Keratinocyte (primary cell): Measurements from ENCODE around the gene RGSL1. TPM values are rescaled to one million over a fixed set of nuclear protein-coding genes. Genes with fewer than 3 reads are reported as not detected.

Experiments used
- DNase-seq: peaks from one replicate; pipeline ENCODE4 v3.0.0-alpha.2; 2011; ENCODE audit warnings: low read depth, missing footprints, low spot score
- FAIRE-seq: peaks from 2 replicates; lab custom pipeline; 2011; peaks lifted over from hg19 to GRCh38; lab: Jason Lieb, UNC
- H2AFZ ChIP-seq: 2 replicates; pipeline ENCODE4 v1.6.0; 2012; ENCODE audit warnings: low read length, control low read depth, inconsistent platforms; ENCODE audit not compliant: control insufficient read depth
- H3K27ac ChIP-seq: 2 replicates; pipeline ENCODE4 v1.5.1; 2011; ENCODE audit warnings: low read length; ENCODE audit not compliant: control insufficient read depth, insufficient read depth
- H3K27me3 ChIP-seq: 3 replicates; pipeline ENCODE4 v1.6.0; 2011; ENCODE audit warnings: low read length; ENCODE audit not compliant: control insufficient read depth, insufficient read depth; ENCODE audit errors: extremely low read depth
- H3K36me3 ChIP-seq, 2 experiments: 2 replicates in 1 of 2; 3 replicates in 1 of 2; pipeline ENCODE4 v1.5.1; 2011; ENCODE audit warnings: low read length in 2 of 2, mild to moderate bottlenecking in 1 of 2; ENCODE audit not compliant: control insufficient read depth in 2 of 2, insufficient read depth in 2 of 2; ENCODE audit errors: extremely low read depth in 1 of 2
- H3K4me1 ChIP-seq: 3 replicates; pipeline ENCODE4 v1.5.1; 2011; ENCODE audit warnings: low read length; ENCODE audit not compliant: control insufficient read depth, insufficient read depth; ENCODE audit errors: extremely low read depth
- H3K4me2 ChIP-seq: 3 replicates; pipeline ENCODE4 v1.6.0; 2011; ENCODE audit warnings: low read depth, low read length; ENCODE audit not compliant: control insufficient read depth, insufficient read depth; ENCODE audit errors: extremely low read depth
- H3K4me3 ChIP-seq, 3 experiments: fragments of 200-600 bp in 1 of 3; sonication (generic) in 1 of 3; 2 replicates in 2 of 3; 3 replicates in 1 of 3; pipeline ENCODE4 v1.5.1; 2011 to 2016; ENCODE audit warnings: low read length in 3 of 3, mild to moderate bottlenecking in 3 of 3, control low read depth in 2 of 3, inconsistent platforms in 1 of 3, low read depth in 1 of 3, mixed read lengths in 1 of 3, mixed run types in 1 of 3, moderate library complexity in 1 of 3; ENCODE audit not compliant: control insufficient read depth in 2 of 3, insufficient read depth in 2 of 3; ENCODE audit errors: extremely low read depth in 1 of 3
- H3K79me2 ChIP-seq: 2 replicates; pipeline ENCODE4 v1.6.0; 2012; ENCODE audit warnings: low read length; ENCODE audit not compliant: control insufficient read depth, insufficient read depth
- H3K9ac ChIP-seq: 3 replicates; pipeline ENCODE4 v1.6.0; 2011; ENCODE audit warnings: low read length; ENCODE audit not compliant: control insufficient read depth, insufficient read depth; ENCODE audit errors: extremely low read depth
- H3K9me1 ChIP-seq: 3 replicates; pipeline ENCODE4 v1.6.0; 2011; ENCODE audit warnings: low read length; ENCODE audit not compliant: control insufficient read depth, insufficient read depth; ENCODE audit errors: extremely low read depth
- H3K9me3 ChIP-seq: 2 replicates; pipeline ENCODE4 v1.5.1; 2012; ENCODE audit warnings: low read depth, low read length; ENCODE audit not compliant: control insufficient read depth
- H4K20me1 ChIP-seq: 3 replicates; pipeline ENCODE4 v1.6.0; 2011; ENCODE audit warnings: low read length; ENCODE audit not compliant: control insufficient read depth, insufficient read depth; ENCODE audit errors: extremely low read depth
- CTCF ChIP-seq, 3 experiments: IDR thresholded peaks in 1 of 3; conservative IDR thresholded peaks in 1 of 3; optimal IDR thresholded peaks in 1 of 3; 2 replicates in 2 of 3; 3 replicates in 1 of 3; pipeline versions ENCODE3 to v1.5.1; 2011; ENCODE audit warnings: low read length in 3 of 3, mild to moderate bottlenecking in 3 of 3, moderate library complexity in 2 of 3, control low read depth in 1 of 3, inconsistent platforms in 1 of 3; ENCODE audit not compliant: insufficient read depth in 2 of 3; ENCODE audit errors: extremely low read depth in 1 of 3
- EZH2 ChIP-seq: IDR thresholded peaks from one replicate; pipeline ENCODE4 v1.6.1; 2012; ENCODE audit warnings: inconsistent platforms, mild to moderate bottlenecking, low read length, moderate library complexity
- dilution Hi-C: fragments of 300-500 bp; cut with MboI; formaldehyde crosslinking; loops from one replicate; pipeline ENCODE4 v1.7.0; 2020; ENCODE audit warnings: low sequenced_read_pairs; ENCODE audit not compliant: extremely low pct_ligation_motif_present
- polyA plus RNA-seq, 5 experiments: library from polyadenylated mRNA; depleted of rRNA in 3 of 5; stranded (reverse) in 3 of 5; stranded (forward) in 1 of 5; unstranded in 1 of 5; fragments of >200 nt; gene quantifications; 1 replicate in 1 of 5; 2 replicates in 3 of 5; 3 replicates in 1 of 5; pipeline versions ENCODE4 v1.2.1 to v1.2.3, GENCODE V29; 2011 to 2012; ENCODE audit warnings: missing spikeins in 2 of 5, low read depth in 1 of 5, low replicate concordance in 1 of 5

RGSL1 gene
- polyA plus RNA-seq, 1 donor (not counting 4 experiments of a cell fraction or from before 2014, with no cell fraction given) = not detected

GRCh38 chr1:182584746-182585145 lies 134.8 kb downstream of the RGSL1 start:
- no peaks in the 10 kb centered on the region for H4K20me1 ChIP-seq
- no peak for DNase-seq
- H3K79me2 ChIP-seq = no peaks in the 10 kb centered on the region
- no peaks in the 10 kb centered on the region for H3K9me3 ChIP-seq
- H3K4me3 ChIP-seq = no peak overlapping the region
- no peaks in the 10 kb centered on the region for H3K9me1 ChIP-seq
- peaks cover 4% of the 10 kb centered on the region for H3K4me1 ChIP-seq
- no peak overlapping the region for H2AFZ ChIP-seq
- H3K27me3 ChIP-seq = no peaks in the 10 kb centered on the region
- no peak overlapping the region for H3K27ac ChIP-seq
- TF ChIP-seq EZH2 (no peak), CTCF (optimal IDR thresholded peaks at IDR 0.05 in 1 of 3, IDR thresholded peaks at IDR 0.05 in 1 of 3, conservative IDR thresholded peaks at IDR 0.05 in 1 of 3; ENCODE audit: extremely low read depth in 1 of 3, insufficient read depth in 2 of 3, low read length in 3 of 3) (no peak)
- no peak overlapping the region for H3K9ac ChIP-seq
- peaks cover 0 to 8% of the 10 kb centered on the region in 2 experiments for H3K36me3 ChIP-seq
- FAIRE-seq = no peak
- dilution Hi-C loops = loop anchor here (25.0 kb wide), 3 partner anchors 147 to 497 kb away; partner anchors contain the start of gene NPL
- no peak overlapping the region for H3K4me2 ChIP-seq

GRCh38 chr1:182586380-182586779 lies 136.4 kb downstream of the RGSL1 start:
- Histone ChIP-seq H3K79me2 (no peaks in the 10 kb centered on the region), H3K27me3 (no peaks in the 10 kb centered on the region), H3K27ac (no peak overlapping the region), H3K4me1 (peaks cover 4% of the 10 kb centered on the region), H3K4me2 (no peak overlapping the region), H2AFZ (no peak overlapping the region), H3K9me1 (no peaks in the 10 kb centered on the region), H3K9me3 (no peaks in the 10 kb centered on the region), H3K4me3 (no peak overlapping the region), H4K20me1 (no peaks in the 10 kb centered on the region), H3K9ac (no peak overlapping the region), H3K36me3 (peaks cover 0 to 6% of the 10 kb centered on the region in 2 experiments)
- FAIRE-seq (no peak), DNase-seq (no peak)
- dilution Hi-C loops = loop anchor here (25.0 kb wide), 3 partner anchors 149 to 499 kb away; partner anchors contain the start of gene NPL
- TF ChIP-seq EZH2 = no peak
- no peak for TF ChIP-seq CTCF (optimal IDR thresholded peaks at IDR 0.05 in 1 of 3, IDR thresholded peaks at IDR 0.05 in 1 of 3, conservative IDR thresholded peaks at IDR 0.05 in 1 of 3; ENCODE audit: extremely low read depth in 1 of 3, insufficient read depth in 2 of 3, low read length in 3 of 3)
